Endothelial cell of umbilical vein (primary cell): Measurements from ENCODE around the gene TEX264. TPM values are rescaled to one million over a fixed set of nuclear protein-coding genes. Genes with fewer than 3 reads are reported as not detected.

Source experiments
- BruUV-seq: library from RNA; stranded (reverse); fragments of 400-500 nt; replicated peaks from 2 replicates; lab custom pipeline; 2021; lab: Mats Ljungman, UMichigan
- CTCF ChIA-PET: fragments of 300-600, 350-600 bp; sonication (Branson Sonifier 250); formaldehyde crosslinking; loops from one replicate; lab custom pipeline; 2021; ENCODE audit warnings: antibody characterized with exemption, inconsistent platforms; lab: Charles Lee
- POLR2A ChIA-PET: fragments of 300-600, 350-600 bp; sonication (Branson Sonifier 250); formaldehyde crosslinking; loops from one replicate; lab custom pipeline; 2021; ENCODE audit warnings: antibody characterized with exemption, inconsistent platforms; lab: Charles Lee
- DNase-seq: peaks from one replicate; pipeline ENCODE4 v3.0.0-alpha.2; 2011; ENCODE audit warnings: low read depth, low spot score
- FAIRE-seq: peaks from 2 replicates; lab custom pipeline; 2011; peaks lifted over from hg19 to GRCh38; lab: Jason Lieb, UNC
- H2AFZ ChIP-seq: 2 replicates; pipeline ENCODE4 v1.6.0; 2012; ENCODE audit warnings: low read depth, low read length, control low read depth, inconsistent platforms
- H3K27ac ChIP-seq: 2 replicates; pipeline ENCODE4 v1.5.1; 2011; ENCODE audit warnings: low read depth, mild to moderate bottlenecking, control low read depth, low read length, moderate library complexity; ENCODE audit not compliant: insufficient read depth
- H3K27me3 ChIP-seq, 2 experiments: 2 replicates each; pipeline versions ENCODE4 v1.6.0 to v1.6.1; 2011; ENCODE audit warnings: low read length in 2 of 2, mixed read lengths in 1 of 2; ENCODE audit not compliant: control insufficient read depth in 2 of 2, insufficient read depth in 2 of 2
- H3K36me3 ChIP-seq, 2 experiments: 2 replicates in 1 of 2; 3 replicates in 1 of 2; pipeline ENCODE4 v1.5.1; 2011; ENCODE audit warnings: low read length in 2 of 2, mild to moderate bottlenecking in 1 of 2, moderate library complexity in 1 of 2; ENCODE audit not compliant: control insufficient read depth in 2 of 2, insufficient read depth in 2 of 2; ENCODE audit errors: extremely low read depth in 1 of 2
- H3K4me1 ChIP-seq: 3 replicates; pipeline ENCODE4 v1.5.1; 2011; ENCODE audit warnings: mild to moderate bottlenecking, low read length; ENCODE audit not compliant: control insufficient read depth, insufficient read depth; ENCODE audit errors: extremely low read depth
- H3K4me2 ChIP-seq: 2 replicates; pipeline ENCODE4 v1.6.1; 2011; ENCODE audit warnings: low read length, control low read depth, mixed read lengths; ENCODE audit not compliant: insufficient read depth
- H3K4me3 ChIP-seq, 3 experiments: fragments of 200-600 bp in 1 of 3; sonication (generic), shearing (Covaris generic) in 1 of 3; replicated peaks in 1 of 3; 2 replicates each; pipeline ENCODE4 v1.5.1; 2011 to 2016; ENCODE audit warnings: control low read depth in 3 of 3, low read length in 3 of 3, mild to moderate bottlenecking in 2 of 3, inconsistent platforms in 1 of 3, low read depth in 1 of 3, moderate library complexity in 1 of 3; ENCODE audit not compliant: insufficient read depth in 1 of 3
- H3K79me2 ChIP-seq: 2 replicates; pipeline ENCODE4 v1.6.0; 2012; ENCODE audit warnings: low read length, inconsistent platforms; ENCODE audit not compliant: control insufficient read depth, insufficient read depth
- H3K9ac ChIP-seq: replicated peaks from 2 replicates; pipeline ENCODE3; 2011; ENCODE audit warnings: low read length, control low read depth; ENCODE audit not compliant: insufficient read depth; ENCODE audit errors: extremely low read depth
- H3K9me1 ChIP-seq: replicated peaks from 3 replicates; pipeline ENCODE4 v1.6.0; 2011; ENCODE audit warnings: mild to moderate bottlenecking, low read length; ENCODE audit not compliant: control insufficient read depth, insufficient read depth; ENCODE audit errors: extremely low read depth
- H3K9me3 ChIP-seq: replicated peaks from 2 replicates; pipeline ENCODE4 v1.5.1; 2012; ENCODE audit warnings: low read length, inconsistent platforms; ENCODE audit not compliant: control insufficient read depth, insufficient read depth
- H4K20me1 ChIP-seq: replicated peaks from 2 replicates; pipeline ENCODE3; 2011; ENCODE audit warnings: mild to moderate bottlenecking, low read length; ENCODE audit not compliant: control insufficient read depth, insufficient read depth; ENCODE audit errors: extremely low read depth
- CTCF ChIP-seq, 2 donors: IDR thresholded peaks; 1 replicate in 1 of 2; 2 replicates in 1 of 2; pipeline ENCODE4 v1.5.1; 2011; ENCODE audit warnings: low read length in 2 of 2, mild to moderate bottlenecking in 2 of 2, moderate library complexity in 2 of 2, control low read depth in 1 of 2, inconsistent platforms in 1 of 2, low read depth in 1 of 2; ENCODE audit not compliant: insufficient read depth in 1 of 2; ENCODE audit errors: extremely low read depth in 1 of 2
- FOS ChIP-seq: IDR thresholded peaks from 2 replicates; pipeline ENCODE4 v1.6.1; 2011; ENCODE audit warnings: mild to moderate bottlenecking, low read length, moderate library complexity, borderline replicate concordance; ENCODE audit not compliant: insufficient read depth
- GATA2 ChIP-seq: IDR thresholded peaks from 2 replicates; pipeline ENCODE4 v1.7.0; 2011; ENCODE audit warnings: low read depth, mild to moderate bottlenecking, moderate library complexity, mixed read lengths, low read length; ENCODE audit not compliant: insufficient read length, insufficient read depth
- JUN ChIP-seq: IDR thresholded peaks from 2 replicates; pipeline ENCODE4 v1.6.1; 2011; ENCODE audit warnings: borderline replicate concordance, low read depth; ENCODE audit not compliant: insufficient read length, insufficient read depth
- MAX ChIP-seq: IDR thresholded peaks from 2 replicates; pipeline ENCODE4 v1.6.1; 2011; ENCODE audit not compliant: insufficient read depth, insufficient read length
- MYC ChIP-seq: IDR thresholded peaks from one replicate; pipeline ENCODE4 v1.6.1; 2011; ENCODE audit warnings: mild to moderate bottlenecking, low read depth, low read length
- POLR2AphosphoS5 ChIP-seq: IDR thresholded peaks from 2 replicates; pipeline ENCODE4 v1.6.1; 2012; ENCODE audit warnings: low read depth, mild to moderate bottlenecking, control low read depth, low read length, moderate library complexity; ENCODE audit not compliant: insufficient read depth
- dilution Hi-C: fragments of 300-500 bp; cut with MboI; formaldehyde crosslinking; loops from one replicate; pipeline ENCODE4 v1.15.0; 2019; ENCODE audit warnings: low sequenced_read_pairs; ENCODE audit not compliant: extremely low pct_ligation_motif_present
- intact Hi-C: fragments of 100-400 bp; cut with micrococcal nuclease; formaldehyde crosslinking; loops from one replicate; pipeline ENCODE4 v1.10.0; 2022
- polyA plus RNA-seq, 4 experiments: library from polyadenylated mRNA; depleted of rRNA in 3 of 4; stranded (reverse) in 3 of 4; unstranded in 1 of 4; fragments of >200 nt; gene quantifications; 2 replicates each; pipeline versions ENCODE4 v1.2.1 to v1.2.3, GENCODE V29; 2011 to 2012; ENCODE audit warnings: missing spikeins in 1 of 4
- total RNA-seq: library from RNA; stranded (reverse); gene quantifications from 2 replicates; pipeline ENCODE4 v1.2.3, GENCODE V29; 2021

The TEX264 gene
- total and polyA plus RNA-seq, 2 donors (not counting 3 experiments of a cell fraction or from before 2014, with no cell fraction given) = 29.0 to 89.7 TPM

GRCh38 chr3:51682079-51682478 is 11.0 kb downstream of the TEX264 start:
- H3K4me3 ChIP-seq = no peak overlapping the region
- ChIA-PET CTCF (interaction anchor here (0.6 to 5.3 kb wide), 31 partner anchors 9 to 1115 kb away, joined by 3 to 213 read pairs (median 5); partner anchors contain the start of genes C3orf18, DCAF1, GRM2 and MANF), POLR2A (interaction anchor here (0.5 kb wide), 1 partner anchor 1402 kb away, joined by 3 read pairs; no protein-coding TSS in a partner anchor)
- dilution Hi-C loops (no loop called here), intact Hi-C loops (loop anchor here (1.0 kb wide), 5 partner anchors 11 to 291 kb away; partner anchors contain the start of genes RBM15B and TEX264)
- TF ChIP-seq GATA2 = no peak
- TF ChIP-seq CTCF (IDR thresholded peaks at IDR 0.05; ENCODE audit: extremely low read depth in 1 of 2, insufficient read depth in 1 of 2, low read depth in 1 of 2, low read length in 2 of 2) = peak; percentile 64 to 67
- no peak for TF ChIP-seq MYC
- TF ChIP-seq JUN = no peak
- H3K27me3 ChIP-seq = no peaks in the 10 kb centered on the region
- no peaks in the 10 kb centered on the region for H3K79me2 ChIP-seq
- BruUV-seq = no TSS peak
- H3K36me3 ChIP-seq = peaks cover 0 to 2% of the 10 kb centered on the region in 2 experiments
- peaks cover 19% of the 10 kb centered on the region for H3K4me1 ChIP-seq
- H3K27ac ChIP-seq = no peak overlapping the region
- H3K9ac ChIP-seq = no peak overlapping the region
- H3K9me1 ChIP-seq = no peaks in the 10 kb centered on the region
- no peaks in the 10 kb centered on the region for H4K20me1 ChIP-seq
- DNase-seq (peak; percentile 82), FAIRE-seq (peak; percentile 97)
- H3K9me3 ChIP-seq = no peaks in the 10 kb centered on the region
- H2AFZ ChIP-seq = no peak overlapping the region
- no peak overlapping the region for H3K4me2 ChIP-seq

DNA sequence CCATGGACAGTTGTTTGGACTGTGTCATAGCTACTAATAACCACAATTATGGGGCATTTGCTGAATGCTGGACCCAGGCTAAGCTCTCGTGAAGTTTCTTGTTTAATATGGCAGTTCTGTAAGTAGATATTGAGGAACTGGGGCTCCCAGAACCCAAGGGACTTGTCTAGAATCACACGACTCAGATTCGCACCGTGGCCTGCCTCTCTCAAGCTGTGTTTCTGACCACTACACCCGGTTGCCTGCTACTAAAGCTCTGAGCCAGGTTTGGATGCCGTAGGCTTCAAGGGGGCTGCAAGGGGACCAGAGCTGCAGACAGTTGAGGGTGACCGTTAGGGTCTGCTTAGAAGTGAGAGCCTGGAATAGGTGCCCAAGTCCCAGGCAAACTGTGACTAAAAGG is 11.5 kb downstream of the TEX264 start:
- dilution Hi-C loops = no loop called here
- intact Hi-C loops = loop anchor here (1.0 kb wide), 5 partner anchors 11 to 291 kb away; partner anchors contain the start of genes RBM15B and TEX264
- Histone ChIP-seq H2AFZ (no peak overlapping the region), H3K27ac (no peak overlapping the region), H4K20me1 (no peaks in the 10 kb centered on the region), H3K9me3 (no peaks in the 10 kb centered on the region), H3K4me1 (peaks cover 19% of the 10 kb centered on the region), H3K79me2 (no peaks in the 10 kb centered on the region), H3K9me1 (no peaks in the 10 kb centered on the region), H3K36me3 (peaks cover 0 to 3% of the 10 kb centered on the region in 2 experiments), H3K27me3 (no peaks in the 10 kb centered on the region), H3K4me3 (no peak overlapping the region), H3K9ac (no peak overlapping the region), H3K4me2 (no peak overlapping the region)
- TF ChIP-seq GATA2 = no peak
- no peak for TF ChIP-seq FOS
- no peak for TF ChIP-seq CTCF (IDR thresholded peaks at IDR 0.05; ENCODE audit: extremely low read depth in 1 of 2, insufficient read depth in 1 of 2, low read depth in 1 of 2, low read length in 2 of 2)
- no peak for TF ChIP-seq POLR2AphosphoS5
- no peak for TF ChIP-seq MAX
- POLR2A ChIA-PET = no interaction called here
- CTCF ChIA-PET = interaction anchor here (0.6 to 5.3 kb wide), 29 partner anchors 8 to 1115 kb away, joined by 3 to 213 read pairs (median 5); partner anchors contain the start of genes C3orf18, DCAF1, GRM2 and MANF
- DNase-seq (no peak), FAIRE-seq (no peak)
- BruUV-seq = no TSS peak
